GM21528 (cell line): ENCODE data around the gene RTP2.

Source experiments
- ATAC-seq: cut with Tn5 transposase; IDR thresholded peaks from one replicate; pipeline ENCODE4 v1.9.1; 2021; ENCODE audit warnings: mild to moderate bottlenecking, moderate library complexity; ENCODE audit not compliant: unreplicated experiment, low FRiP score

Gene RTP2

GRCh38 chr3:187677604-187678003, 24.8 kb downstream of the RTP2 start:
- no peak for ATAC-seq

DNA sequence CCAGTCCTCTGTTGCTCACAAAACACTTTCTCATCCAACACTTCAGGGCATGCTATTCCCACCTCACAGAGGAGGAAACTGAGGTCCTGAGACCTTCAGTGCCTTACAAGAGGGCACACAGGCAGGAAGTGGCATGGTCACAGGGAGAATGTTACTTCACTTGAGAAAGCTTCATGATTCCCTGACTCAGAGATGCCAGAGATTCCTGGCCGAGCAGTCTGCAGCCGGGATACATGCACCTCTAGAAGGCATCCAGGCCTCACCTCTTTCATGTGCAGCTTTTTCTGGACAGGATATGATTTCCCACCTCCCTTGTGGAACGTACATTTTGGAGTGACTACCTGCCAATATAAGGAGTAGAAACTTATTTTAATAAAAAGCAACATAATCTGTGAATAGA, 29.3 kb downstream of the RTP2 start:
- no peak for ATAC-seq

- ATAC-seq, result no peak
Observed at GRCh38 chr3:187669675-187670504, 32.5 kb downstream of the RTP2 start, which contains the start of gene SST. Gene SST, minus strand, starts transcription at chr3:187670394. Its CDS starts 103 bp downstream, at chr3:187670291.

GRCh38 chr3:187667526-187667925, 34.8 kb downstream of the RTP2 start:
- no peak for ATAC-seq

GRCh38 chr3:187665764-187666402, 36.5 kb downstream of the RTP2 start:
- no peak for ATAC-seq

- ATAC-seq, result no peak
Observed at GRCh38 chr3:187665010-187665409, 37.3 kb downstream of the RTP2 start.

- ATAC-seq, result no peak
Observed at GRCh38 chr3:187662848-187663409, 39.4 kb downstream of the RTP2 start.

DNA sequence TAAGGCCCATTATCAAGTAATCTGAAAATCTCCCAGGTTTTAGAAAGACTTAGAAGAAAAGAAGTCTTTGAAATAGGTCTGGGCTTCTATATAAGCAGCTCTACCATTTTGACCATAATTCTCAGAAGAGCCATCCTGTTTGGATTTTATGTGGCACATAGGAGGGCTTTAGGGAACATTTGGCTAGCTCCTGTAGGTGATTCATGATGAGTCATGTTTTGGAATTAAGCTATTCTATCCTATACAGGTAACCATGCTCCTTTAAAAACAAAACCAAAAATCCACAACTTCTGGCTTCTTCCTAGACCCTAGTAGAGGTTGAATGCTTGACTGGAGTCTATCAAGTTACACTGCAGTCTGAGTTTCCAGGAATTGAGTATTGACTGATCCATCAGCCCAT, 41.1 kb downstream of the RTP2 start:
- no peak for ATAC-seq

DNA sequence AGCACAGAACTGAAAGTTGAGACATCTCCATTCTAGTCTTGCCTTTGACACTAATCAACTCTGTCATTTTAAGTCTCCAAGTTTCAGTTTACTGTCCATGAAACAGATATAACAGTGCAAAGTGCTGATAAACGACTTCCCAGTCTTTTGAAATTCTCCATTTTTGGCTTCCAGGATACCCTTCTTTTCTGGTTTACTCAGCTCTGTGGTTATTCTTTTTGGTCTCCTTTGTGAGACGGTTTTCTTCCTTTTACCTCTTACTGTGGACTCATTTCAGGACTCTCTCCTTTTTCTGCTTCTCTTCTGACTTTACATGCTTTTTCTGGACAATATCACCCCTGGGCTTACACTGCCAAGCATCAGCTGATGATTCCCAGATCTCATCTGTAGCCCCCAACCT, 51.1 kb downstream of the RTP2 start:
- ATAC-seq, result no peak
